Measurements from ENCODE around the gene MGAT5.

Gene MGAT5

DNA sequence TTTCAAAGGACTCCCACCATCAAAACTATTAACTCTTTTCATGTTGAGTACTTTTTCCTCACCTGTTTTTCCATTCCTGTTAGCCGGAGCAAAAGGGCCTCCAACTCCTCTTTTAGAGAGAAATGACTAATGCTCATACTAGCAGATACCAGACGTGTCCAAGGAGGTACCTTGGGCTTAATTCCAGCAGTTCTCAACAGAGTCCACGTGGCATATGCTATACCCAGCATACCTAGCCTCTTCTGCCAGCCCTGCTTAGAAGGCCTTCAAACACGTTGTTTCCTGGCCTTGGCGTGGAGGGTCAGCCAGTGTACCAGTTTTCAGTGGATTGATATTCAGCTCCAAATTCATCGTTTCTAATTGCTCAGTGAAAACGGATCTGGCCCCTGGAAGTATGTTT lies 123.9 kb downstream of the MGAT5 start:
- Histone ChIP-seq H3K27ac (ENCODE audit: low read length) (no peak overlapping the region), H3K4me3 (ENCODE audit: low read length) (no peak overlapping the region)

DNA sequence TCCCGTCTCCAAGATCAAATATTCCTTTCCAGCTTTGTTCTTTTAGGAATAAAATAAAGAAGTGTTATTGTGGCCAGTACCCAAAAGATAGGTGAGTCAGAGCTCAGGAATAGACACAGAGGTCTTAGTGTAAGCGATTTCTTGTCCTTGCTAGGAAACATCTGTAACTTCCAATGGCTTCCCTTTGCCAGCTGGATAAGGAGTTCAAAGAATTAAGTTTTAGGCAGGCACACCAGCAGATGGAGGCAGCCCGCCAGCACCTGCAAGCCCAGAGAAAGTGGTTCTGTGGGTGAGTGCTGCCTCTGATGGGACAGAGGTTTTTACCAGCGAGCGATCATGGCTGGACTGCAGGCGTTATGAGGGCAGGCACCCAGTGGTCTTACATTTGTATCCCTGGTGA lies 125.4 kb downstream of the MGAT5 start:
- no peak overlapping the region for H3K9ac ChIP-seq (ENCODE audit: low read length)
- no peak overlapping the region for H3K27ac ChIP-seq (ENCODE audit: low read length)
- H3K9me3 ChIP-seq (ENCODE audit: control insufficient read depth, low read depth, low read length), result no peaks in the 10 kb centered on the region
- H3K4me1 ChIP-seq (ENCODE audit: control insufficient read depth, low read depth, low read length), result no peaks in the 10 kb centered on the region
- no peaks in the 10 kb centered on the region for H3K27me3 ChIP-seq (ENCODE audit: control insufficient read depth, insufficient read depth, low read length)
- H3K36me3 ChIP-seq (ENCODE audit: control insufficient read depth, low read depth, low read length), result peaks cover 5% of the 10 kb centered on the region
- no peak overlapping the region for H3K4me3 ChIP-seq (ENCODE audit: low read length)

More for the DNA sequence above, 123.9 kb downstream of the MGAT5 start:
- no peak overlapping the region for H3K9ac ChIP-seq (ENCODE audit: low read length)
- no peaks in the 10 kb centered on the region for H3K4me1 ChIP-seq (ENCODE audit: control insufficient read depth, low read depth, low read length)
- H3K27me3 ChIP-seq (ENCODE audit: control insufficient read depth, insufficient read depth, low read length), result no peaks in the 10 kb centered on the region
- peaks cover 5% of the 10 kb centered on the region for H3K36me3 ChIP-seq (ENCODE audit: control insufficient read depth, low read depth, low read length)
- no peaks in the 10 kb centered on the region for H3K9me3 ChIP-seq (ENCODE audit: control insufficient read depth, low read depth, low read length)

DNA sequence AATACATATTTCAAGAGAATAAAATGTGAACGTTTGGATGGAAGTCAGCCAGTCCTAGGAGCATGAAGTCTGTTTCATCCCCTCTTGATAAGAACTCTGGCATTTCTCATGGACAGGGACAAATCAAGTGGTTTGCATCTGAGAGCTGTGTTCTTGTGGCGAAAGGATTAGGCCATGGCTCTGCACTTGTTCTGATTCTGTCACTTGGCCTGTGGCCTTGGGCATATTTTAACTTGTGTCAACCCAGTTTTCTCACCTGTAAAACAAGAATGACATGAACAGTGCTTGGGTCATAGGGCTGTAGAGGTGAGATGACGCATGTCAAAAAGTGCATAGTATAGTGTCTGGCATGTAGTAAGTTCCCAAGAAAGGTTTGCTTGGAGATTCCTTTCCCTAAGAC lies 125.8 kb downstream of the MGAT5 start:
- H3K9ac ChIP-seq (ENCODE audit: low read length), result no peak overlapping the region
- peaks cover 5% of the 10 kb centered on the region for H3K36me3 ChIP-seq (ENCODE audit: control insufficient read depth, low read depth, low read length)
- no peaks in the 10 kb centered on the region for H3K9me3 ChIP-seq (ENCODE audit: control insufficient read depth, low read depth, low read length)
- no peaks in the 10 kb centered on the region for H3K4me1 ChIP-seq (ENCODE audit: control insufficient read depth, low read depth, low read length)
- H3K27ac ChIP-seq (ENCODE audit: low read length), result no peak overlapping the region
- H3K27me3 ChIP-seq (ENCODE audit: control insufficient read depth, insufficient read depth, low read length), result no peaks in the 10 kb centered on the region
- H3K4me3 ChIP-seq (ENCODE audit: low read length), result no peak overlapping the region

DNA sequence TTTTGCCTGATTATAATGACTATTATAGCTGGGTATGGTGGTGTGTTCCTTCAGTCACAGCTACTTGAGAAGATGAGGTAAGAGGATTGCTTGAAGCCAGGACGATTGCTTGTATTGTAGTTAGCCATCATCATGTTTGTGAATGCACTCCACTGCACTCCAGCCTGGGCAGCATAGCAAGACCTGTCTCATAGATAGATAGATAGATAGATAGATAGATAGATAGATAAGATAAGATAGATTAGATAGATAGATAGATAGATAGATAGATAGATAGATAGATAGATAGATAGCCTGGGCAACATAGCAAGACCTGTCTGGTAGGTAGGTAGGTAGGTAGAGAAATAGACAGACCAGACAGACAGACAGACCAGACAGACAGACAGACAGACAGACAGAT lies 127.3 kb downstream of the MGAT5 start:
- Histone ChIP-seq H3K27ac (ENCODE audit: low read length) (no peak overlapping the region), H3K9ac (ENCODE audit: low read length) (no peak overlapping the region), H3K9me3 (ENCODE audit: control insufficient read depth, low read depth, low read length) (no peaks in the 10 kb centered on the region), H3K36me3 (ENCODE audit: control insufficient read depth, low read depth, low read length) (peaks cover 5% of the 10 kb centered on the region), H3K4me1 (ENCODE audit: control insufficient read depth, low read depth, low read length) (no peaks in the 10 kb centered on the region), H3K27me3 (ENCODE audit: control insufficient read depth, insufficient read depth, low read length) (no peaks in the 10 kb centered on the region), H3K4me3 (ENCODE audit: low read length) (no peak overlapping the region)

DNA sequence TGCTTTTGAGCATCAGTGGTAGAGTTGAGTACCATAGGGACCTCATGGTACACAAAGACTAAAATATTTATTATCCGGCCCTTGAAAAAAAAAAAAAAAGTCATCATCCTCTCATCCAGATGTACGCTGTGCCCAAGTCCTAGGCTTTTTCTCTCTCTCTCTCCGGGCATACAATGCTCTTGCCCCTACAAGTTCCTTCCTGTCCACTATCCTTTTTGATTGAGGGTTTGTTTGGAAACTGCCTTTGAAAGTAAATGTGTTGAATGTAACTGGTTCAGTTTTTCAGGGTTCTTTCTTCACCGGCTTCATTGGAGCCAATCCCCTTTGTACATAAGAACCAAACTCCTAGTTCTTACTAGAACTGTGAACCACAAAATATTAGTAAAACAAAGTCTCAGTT lies 130.3 kb downstream of the MGAT5 start:
- Histone ChIP-seq H3K27ac (ENCODE audit: low read length) (no peak overlapping the region), H3K4me3 (ENCODE audit: low read length) (no peak overlapping the region), H3K27me3 (ENCODE audit: control insufficient read depth, insufficient read depth, low read length) (no peaks in the 10 kb centered on the region), H3K9ac (ENCODE audit: low read length) (no peak overlapping the region), H3K9me3 (ENCODE audit: control insufficient read depth, low read depth, low read length) (no peaks in the 10 kb centered on the region), H3K36me3 (ENCODE audit: control insufficient read depth, low read depth, low read length) (no peaks in the 10 kb centered on the region), H3K4me1 (ENCODE audit: control insufficient read depth, low read depth, low read length) (no peaks in the 10 kb centered on the region)

DNA sequence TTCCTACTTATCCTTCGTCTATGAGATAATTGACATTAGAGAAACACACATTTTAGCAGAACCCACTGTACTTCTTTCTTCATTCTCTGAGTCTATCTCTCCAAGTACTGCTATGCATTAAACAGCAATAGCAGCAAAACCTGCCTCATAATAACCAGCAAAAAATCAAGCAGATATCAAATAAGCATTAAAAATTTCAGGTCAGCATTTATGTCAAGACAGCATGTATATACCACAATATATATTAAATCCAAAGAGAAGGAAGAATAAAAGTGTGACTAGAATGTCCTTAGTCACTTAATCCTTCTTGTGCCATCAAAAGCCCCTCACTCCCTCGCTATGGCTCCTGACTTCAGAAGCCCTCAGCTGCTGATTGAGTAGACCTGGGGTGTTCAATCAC lies 131.3 kb downstream of the MGAT5 start:
- no peaks in the 10 kb centered on the region for H3K9me3 ChIP-seq (ENCODE audit: control insufficient read depth, low read depth, low read length)
- H3K36me3 ChIP-seq (ENCODE audit: control insufficient read depth, low read depth, low read length), result no peaks in the 10 kb centered on the region
- H3K27ac ChIP-seq (ENCODE audit: low read length), result no peak overlapping the region
- H3K4me3 ChIP-seq (ENCODE audit: low read length), result no peak overlapping the region
- H3K4me1 ChIP-seq (ENCODE audit: control insufficient read depth, low read depth, low read length), result no peaks in the 10 kb centered on the region
- no peaks in the 10 kb centered on the region for H3K27me3 ChIP-seq (ENCODE audit: control insufficient read depth, insufficient read depth, low read length)
- H3K9ac ChIP-seq (ENCODE audit: low read length), result no peak overlapping the region

DNA sequence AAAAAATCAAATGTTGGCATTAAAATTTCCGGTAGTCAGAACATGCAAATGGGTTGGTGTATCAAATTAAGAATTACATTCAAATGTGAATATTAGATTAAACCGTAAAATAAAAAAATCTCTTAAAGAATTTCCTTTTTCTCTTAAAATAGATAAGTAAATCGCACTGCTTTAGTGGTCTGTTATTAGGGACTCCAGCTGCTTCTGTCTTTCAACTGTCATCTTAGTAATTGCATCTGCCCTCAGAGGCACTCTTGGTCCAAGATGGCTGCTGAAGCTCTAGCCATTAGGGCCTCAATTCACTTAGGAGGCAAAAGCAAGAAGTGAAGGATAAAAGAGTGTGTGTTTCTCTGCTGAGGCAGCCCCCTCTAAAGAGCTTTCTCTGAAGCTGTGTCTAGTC lies 132.4 kb downstream of the MGAT5 start:
- Histone ChIP-seq H3K27me3 (ENCODE audit: control insufficient read depth, insufficient read depth, low read length) (no peaks in the 10 kb centered on the region), H3K4me3 (ENCODE audit: low read length) (no peak overlapping the region), H3K4me1 (ENCODE audit: control insufficient read depth, low read depth, low read length) (no peaks in the 10 kb centered on the region), H3K9me3 (ENCODE audit: control insufficient read depth, low read depth, low read length) (no peaks in the 10 kb centered on the region), H3K9ac (ENCODE audit: low read length) (no peak overlapping the region), H3K36me3 (ENCODE audit: control insufficient read depth, low read depth, low read length) (no peaks in the 10 kb centered on the region), H3K27ac (ENCODE audit: low read length) (no peak overlapping the region)

DNA sequence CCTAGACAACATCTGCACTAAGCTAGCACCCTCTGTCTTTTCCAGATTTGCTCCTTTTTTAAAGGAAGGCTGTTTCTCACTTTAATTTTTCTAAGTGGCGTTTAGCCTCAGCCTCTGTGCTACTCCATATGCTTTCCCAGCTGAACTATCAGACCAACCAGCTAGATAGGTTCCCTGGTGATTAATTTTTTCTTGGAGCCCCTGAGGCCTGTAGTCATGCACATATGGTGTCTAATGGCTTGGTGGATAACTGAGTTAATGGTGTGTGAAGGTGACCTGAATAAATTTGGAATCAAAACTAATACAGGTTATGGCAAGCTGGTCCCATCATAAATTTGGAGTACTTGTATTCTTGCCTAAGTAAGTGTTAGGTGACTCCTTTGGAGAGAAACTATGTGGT lies 135.5 kb downstream of the MGAT5 start:
- H3K9me3 ChIP-seq (ENCODE audit: control insufficient read depth, low read depth, low read length), result no peaks in the 10 kb centered on the region
- H3K4me1 ChIP-seq (ENCODE audit: control insufficient read depth, low read depth, low read length), result no peaks in the 10 kb centered on the region
- H3K4me3 ChIP-seq (ENCODE audit: low read length), result no peak overlapping the region
- no peaks in the 10 kb centered on the region for H3K27me3 ChIP-seq (ENCODE audit: control insufficient read depth, insufficient read depth, low read length)
- no peak overlapping the region for H3K27ac ChIP-seq (ENCODE audit: low read length)
- H3K36me3 ChIP-seq (ENCODE audit: control insufficient read depth, low read depth, low read length), result no peaks in the 10 kb centered on the region
- H3K9ac ChIP-seq (ENCODE audit: low read length), result no peak overlapping the region

DNA sequence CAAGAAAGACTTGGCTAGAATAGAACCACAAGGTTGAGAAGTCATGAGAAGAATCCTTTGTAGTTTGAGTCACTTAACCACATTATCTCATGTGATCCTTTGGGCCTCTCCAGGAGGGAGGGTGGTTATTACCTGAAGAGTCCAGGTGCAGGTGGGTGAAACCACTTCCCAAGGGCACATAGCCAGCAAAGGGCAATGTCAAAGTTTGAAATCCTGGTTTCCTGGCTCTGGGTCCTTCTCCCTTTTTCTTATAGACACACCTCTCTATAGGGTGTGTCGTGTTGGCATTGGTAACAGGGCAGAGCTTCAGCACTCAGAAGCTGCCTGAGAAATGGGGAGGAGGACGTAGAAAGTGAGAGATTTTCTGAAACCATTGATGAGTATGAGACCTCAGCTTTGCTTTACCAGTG lies 137.9 kb downstream of the MGAT5 start:
- Histone ChIP-seq H3K9ac (ENCODE audit: low read length) (no peak overlapping the region), H3K27ac (ENCODE audit: low read length) (no peak overlapping the region)

DNA sequence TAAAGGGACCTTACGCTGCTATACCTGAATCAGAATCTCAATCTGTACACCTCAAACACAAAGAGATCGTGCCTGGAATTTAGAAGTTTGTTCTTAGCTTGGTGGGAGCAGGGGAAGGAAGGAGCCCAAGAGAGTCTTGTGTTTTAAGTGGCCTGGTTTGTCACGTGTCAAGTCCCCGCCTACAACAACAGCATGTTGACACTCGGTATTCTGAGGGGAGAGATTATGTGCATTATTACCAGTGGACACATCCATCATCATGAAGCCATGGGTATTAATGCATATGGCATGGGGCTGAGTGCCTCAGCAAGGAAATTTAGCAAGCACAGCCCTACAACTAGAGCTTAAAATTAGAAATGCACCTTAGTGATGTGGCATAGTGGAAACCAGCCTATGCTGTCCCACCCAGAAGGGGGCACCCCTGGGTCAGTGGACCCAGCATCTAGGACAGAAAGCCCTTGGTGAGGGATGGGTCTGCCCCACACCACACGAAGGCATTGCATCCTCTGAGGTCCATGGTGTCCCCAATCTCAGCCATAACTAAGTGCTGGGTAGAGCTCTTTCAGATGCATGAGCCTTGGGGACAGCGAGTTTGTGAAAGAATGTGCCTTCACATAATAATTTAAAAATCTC lies 138.7 kb downstream of the MGAT5 start:
- Histone ChIP-seq H3K4me3 (ENCODE audit: low read length) (no peak overlapping the region), H3K27ac (ENCODE audit: low read length) (no peak overlapping the region), H3K9ac (ENCODE audit: low read length) (no peak overlapping the region), H3K36me3 (ENCODE audit: control insufficient read depth, low read depth, low read length) (no peaks in the 10 kb centered on the region), H3K27me3 (ENCODE audit: control insufficient read depth, insufficient read depth, low read length) (no peaks in the 10 kb centered on the region), H3K4me1 (ENCODE audit: control insufficient read depth, low read depth, low read length) (no peaks in the 10 kb centered on the region), H3K9me3 (ENCODE audit: control insufficient read depth, low read depth, low read length) (no peaks in the 10 kb centered on the region)

More for the DNA sequence above, 137.9 kb downstream of the MGAT5 start:
- Histone ChIP-seq H3K4me1 (ENCODE audit: control insufficient read depth, low read depth, low read length) (no peaks in the 10 kb centered on the region), H3K4me3 (ENCODE audit: low read length) (no peak overlapping the region), H3K9me3 (ENCODE audit: control insufficient read depth, low read depth, low read length) (no peaks in the 10 kb centered on the region), H3K36me3 (ENCODE audit: control insufficient read depth, low read depth, low read length) (no peaks in the 10 kb centered on the region), H3K27me3 (ENCODE audit: control insufficient read depth, insufficient read depth, low read length) (no peaks in the 10 kb centered on the region)

DNA sequence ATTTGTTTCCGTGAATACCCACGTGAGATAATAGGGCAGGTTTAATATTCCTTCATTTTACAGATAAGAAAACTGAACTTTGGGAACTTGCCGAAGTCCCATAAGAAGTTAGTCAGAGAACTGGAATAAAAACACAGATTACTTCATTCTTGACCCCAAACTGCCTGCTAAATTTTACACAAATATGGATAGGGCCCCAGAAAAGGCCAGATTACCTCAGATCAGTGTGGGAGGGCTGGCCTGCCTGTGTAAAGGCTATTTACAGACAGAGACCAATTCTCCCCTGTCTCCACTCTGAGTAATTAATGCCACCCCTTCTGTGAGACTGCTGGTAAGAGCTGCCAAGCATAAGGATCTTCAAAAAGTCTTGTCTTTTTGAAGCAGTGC lies 139.2 kb downstream of the MGAT5 start:
- Histone ChIP-seq H3K4me1 (ENCODE audit: control insufficient read depth, low read depth, low read length) (no peaks in the 10 kb centered on the region), H3K36me3 (ENCODE audit: control insufficient read depth, low read depth, low read length) (no peaks in the 10 kb centered on the region), H3K9ac (ENCODE audit: low read length) (no peak overlapping the region), H3K27ac (ENCODE audit: low read length) (no peak overlapping the region), H3K9me3 (ENCODE audit: control insufficient read depth, low read depth, low read length) (no peaks in the 10 kb centered on the region), H3K4me3 (ENCODE audit: low read length) (no peak overlapping the region), H3K27me3 (ENCODE audit: control insufficient read depth, insufficient read depth, low read length) (no peaks in the 10 kb centered on the region)

DNA sequence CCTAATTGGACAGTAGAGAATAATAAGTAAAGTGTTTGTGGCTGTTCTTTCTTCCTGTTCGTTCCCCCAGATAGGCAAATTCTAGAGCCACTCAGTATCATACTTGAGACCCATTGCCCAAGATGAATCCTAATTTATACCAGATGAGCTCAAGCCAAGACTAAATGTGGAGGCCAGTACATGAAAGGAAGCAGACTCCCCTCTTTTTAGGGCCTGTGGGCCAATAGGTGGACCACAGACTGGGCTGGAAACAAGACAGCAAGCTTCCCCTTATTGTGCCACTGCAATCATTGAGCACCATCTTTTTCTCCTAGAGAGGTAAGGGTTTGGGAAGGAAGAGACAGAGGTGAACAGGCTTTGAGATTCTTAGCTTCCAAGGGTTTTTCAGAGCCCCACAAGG lies 141.9 kb downstream of the MGAT5 start:
- no peak overlapping the region for H3K4me3 ChIP-seq (ENCODE audit: low read length)
- H3K36me3 ChIP-seq (ENCODE audit: control insufficient read depth, low read depth, low read length), result no peaks in the 10 kb centered on the region
- no peak overlapping the region for H3K9ac ChIP-seq (ENCODE audit: low read length)
- H3K4me1 ChIP-seq (ENCODE audit: control insufficient read depth, low read depth, low read length), result no peaks in the 10 kb centered on the region
- no peak overlapping the region for H3K27ac ChIP-seq (ENCODE audit: low read length)
- no peaks in the 10 kb centered on the region for H3K9me3 ChIP-seq (ENCODE audit: control insufficient read depth, low read depth, low read length)
- H3K27me3 ChIP-seq (ENCODE audit: control insufficient read depth, insufficient read depth, low read length), result no peaks in the 10 kb centered on the region
